ENCODE measurements around the gene ROBO2. TPM values are rescaled to one million over a fixed set of nuclear protein-coding genes. Genes with fewer than 3 reads are reported as not detected.

The ROBO2 gene
- total RNA-seq, 1 donor from 2014 or later, result 22.7 TPM

- Mint-ChIP-seq H3K27ac (no peak overlapping the region), H3K27me3 (no peaks in the 10 kb centered on the region)
These were observed 13.1 kb downstream of the ROBO2 start for GRCh38 chr3:77052733-77053670.

GRCh38 chr3:77053795-77054194 lies 13.9 kb downstream of the ROBO2 start:
- no peak overlapping the region for H3K27ac Mint-ChIP-seq

More at GRCh38 chr3:77052733-77053670, 13.1 kb downstream of the ROBO2 start:
- DNase-seq (ENCODE audit: extremely low spot score, unreplicated experiment), result no peak
- no peaks in the 10 kb centered on the region for H3K9me3 Mint-ChIP-seq
- no peak overlapping the region for H3K4me3 Mint-ChIP-seq
- TF ChIP-seq CTCF (conservative IDR thresholded peaks at IDR 0.05), result no peak
- H3K36me3 Mint-ChIP-seq, result no peaks in the 10 kb centered on the region
- peaks cover 30% of the 10 kb centered on the region for H3K4me1 Mint-ChIP-seq (ENCODE audit: unreplicated experiment)

GRCh38 chr3:77055841-77056341 lies 16.0 kb downstream of the ROBO2 start:
- no peaks in the 10 kb centered on the region for H3K27me3 Mint-ChIP-seq
- no peak for TF ChIP-seq CTCF (conservative IDR thresholded peaks at IDR 0.05)
- H3K36me3 Mint-ChIP-seq, result peaks cover 4% of the 10 kb centered on the region
- H3K9me3 Mint-ChIP-seq, result peaks cover 6% of the 10 kb centered on the region
- H3K4me1 Mint-ChIP-seq (ENCODE audit: unreplicated experiment), result peaks cover 30% of the 10 kb centered on the region
- no peak for DNase-seq (ENCODE audit: extremely low spot score, unreplicated experiment)
- H3K27ac Mint-ChIP-seq, result no peak overlapping the region
- H3K4me3 Mint-ChIP-seq, result no peak overlapping the region

More at GRCh38 chr3:77053795-77054194, 13.9 kb downstream of the ROBO2 start:
- no peaks in the 10 kb centered on the region for H3K27me3 Mint-ChIP-seq
- no peak overlapping the region for H3K4me3 Mint-ChIP-seq
- H3K9me3 Mint-ChIP-seq, result no peaks in the 10 kb centered on the region
- H3K4me1 Mint-ChIP-seq (ENCODE audit: unreplicated experiment), result peaks cover 30% of the 10 kb centered on the region
- no peak for TF ChIP-seq CTCF (conservative IDR thresholded peaks at IDR 0.05)
- H3K36me3 Mint-ChIP-seq, result no peaks in the 10 kb centered on the region
- no peak for DNase-seq (ENCODE audit: extremely low spot score, unreplicated experiment)

GRCh38 chr3:77059354-77059753 lies 19.5 kb downstream of the ROBO2 start:
- Mint-ChIP-seq H3K4me1 (ENCODE audit: unreplicated experiment) (no peaks in the 10 kb centered on the region), H3K27ac (no peak overlapping the region), H3K4me3 (no peak overlapping the region), H3K27me3 (no peaks in the 10 kb centered on the region), H3K9me3 (peaks cover 6% of the 10 kb centered on the region), H3K36me3 (peaks cover 4% of the 10 kb centered on the region)
- no peak for DNase-seq (ENCODE audit: extremely low spot score, unreplicated experiment)
- TF ChIP-seq CTCF (conservative IDR thresholded peaks at IDR 0.05), result no peak

- peaks cover 4% of the 10 kb centered on the region for H3K36me3 Mint-ChIP-seq
- no peak overlapping the region for H3K27ac Mint-ChIP-seq
- H3K4me3 Mint-ChIP-seq, result no peak overlapping the region
- no peaks in the 10 kb centered on the region for H3K4me1 Mint-ChIP-seq (ENCODE audit: unreplicated experiment)
- H3K9me3 Mint-ChIP-seq, result peaks cover 6% of the 10 kb centered on the region
- no peak for DNase-seq (ENCODE audit: extremely low spot score, unreplicated experiment)
- no peaks in the 10 kb centered on the region for H3K27me3 Mint-ChIP-seq
- TF ChIP-seq CTCF (conservative IDR thresholded peaks at IDR 0.05), result no peak
These were observed 23.5 kb downstream of the ROBO2 start for GRCh38 chr3:77063423-77063822.

Measured in type B pancreatic cell (in vitro differentiated cells).